ENCODE results near the gene GORASP2.
A peak's percentile ranks its signal among the peaks of the same experiment; 100 is the strongest.

GORASP2 gene

GRCh38 chr2:170966648-170967396 is 37.8 kb downstream of the GORASP2 start:
- DNase-seq (ENCODE audit: low read depth in 2 of 2), result no peak

- no peak for DNase-seq (ENCODE audit: low read depth in 2 of 2)
Measured at GRCh38 chr2:170967553-170967952, 38.5 kb downstream of the GORASP2 start.

- no peak for DNase-seq (ENCODE audit: low read depth in 2 of 2)
Measured at GRCh38 chr2:170968205-170969003, 39.4 kb downstream of the GORASP2 start.

- DNase-seq (ENCODE audit: low read depth in 2 of 2), result no peak
Measured at GRCh38 chr2:170969030-170969429, 40.0 kb downstream of the GORASP2 start.

- DNase-seq (ENCODE audit: low read depth in 2 of 2), result no peak
Measured at GRCh38 chr2:170969872-170970496, 40.9 kb downstream of the GORASP2 start.

- DNase-seq (ENCODE audit: low read depth in 2 of 2), result no peak
Measured at GRCh38 chr2:170971071-170971470, 42.0 kb downstream of the GORASP2 start.

- no peak for DNase-seq (ENCODE audit: low read depth in 2 of 2)
Measured at GRCh38 chr2:170972296-170973224, 43.5 kb downstream of the GORASP2 start.

GRCh38 chr2:170973225-170973491 is 44.1 kb downstream of the GORASP2 start:
- no peak for DNase-seq (ENCODE audit: low read depth in 2 of 2)

GRCh38 chr2:170973492-170974303 is 44.6 kb downstream of the GORASP2 start:
- peak; percentile 76 to 84 for DNase-seq (ENCODE audit: low read depth in 2 of 2)

GRCh38 chr2:170974304-170974993 is 45.4 kb downstream of the GORASP2 start:
- no peak for DNase-seq (ENCODE audit: low read depth in 2 of 2)

GRCh38 chr2:170975127-170975942 is 46.3 kb downstream of the GORASP2 start:
- DNase-seq (ENCODE audit: low read depth in 2 of 2), result no peak

- no peak for DNase-seq (ENCODE audit: low read depth in 2 of 2)
Measured at GRCh38 chr2:170975943-170976270, 46.9 kb downstream of the GORASP2 start.

- no peak for DNase-seq (ENCODE audit: low read depth in 2 of 2)
Measured at GRCh38 chr2:170984079-170984478, 55.0 kb downstream of the GORASP2 start.

GRCh38 chr2:170985407-170985806 is 56.4 kb downstream of the GORASP2 start:
- no peak for DNase-seq (ENCODE audit: low read depth in 2 of 2)

GRCh38 chr2:170986566-170987258 is 57.7 kb downstream of the GORASP2 start:
- DNase-seq (ENCODE audit: low read depth in 2 of 2), result no peak

GRCh38 chr2:170991398-170992182 is 62.5 kb downstream of the GORASP2 start:
- no peak for DNase-seq (ENCODE audit: low read depth in 2 of 2)

- no peak for DNase-seq (ENCODE audit: low read depth in 2 of 2)
Measured at GRCh38 chr2:170996316-170996715, 67.3 kb downstream of the GORASP2 start.
